Measurements from ENCODE around the gene C3orf62.

Gene C3orf62

GRCh38 chr3:49283997-49284396 lies 7.0 kb upstream of the C3orf62 start:
- Histone ChIP-seq H3K36me3 (replicated peaks) (peaks cover 49% of the 10 kb centered on the region), H3K4me1 (no peaks in the 10 kb centered on the region), H3K4me3 (no peak overlapping the region), H3K9me3 (no peaks in the 10 kb centered on the region), H3K27me3 (ENCODE audit: low read depth) (no peaks in the 10 kb centered on the region)
- in situ Hi-C loops (cut with MboI; ENCODE audit: low sequenced_read_pairs) = no loop called here
- no peak for DNase-seq (ENCODE audit: low spot score in 2 of 2)

GRCh38 chr3:49279376-49279775 lies 2.3 kb upstream of the C3orf62 start:
- no peaks in the 10 kb centered on the region for H3K4me1 ChIP-seq
- no peak overlapping the region for H3K4me3 ChIP-seq
- peaks cover 47% of the 10 kb centered on the region for H3K36me3 ChIP-seq (replicated peaks)
- no peaks in the 10 kb centered on the region for H3K9me3 ChIP-seq
- no peaks in the 10 kb centered on the region for H3K27me3 ChIP-seq (ENCODE audit: low read depth)
- in situ Hi-C loops (cut with MboI; ENCODE audit: low sequenced_read_pairs) = no loop called here
- DNase-seq (ENCODE audit: low spot score in 2 of 2) = no peak

GRCh38 chr3:49278548-49278947 lies 1.5 kb upstream of the C3orf62 start:
- H3K36me3 ChIP-seq (replicated peaks) = peaks cover 39% of the 10 kb centered on the region
- H3K4me3 ChIP-seq = no peak overlapping the region
- H3K9me3 ChIP-seq = no peaks in the 10 kb centered on the region
- H3K27me3 ChIP-seq (ENCODE audit: low read depth) = no peaks in the 10 kb centered on the region
- H3K4me1 ChIP-seq = no peaks in the 10 kb centered on the region
- in situ Hi-C loops (cut with MboI; ENCODE audit: low sequenced_read_pairs) = no loop called here
- DNase-seq (ENCODE audit: low spot score in 2 of 2) = no peak

- no peak for DNase-seq (ENCODE audit: low spot score in 2 of 2)
- peaks cover 34% of the 10 kb centered on the region for H3K36me3 ChIP-seq (replicated peaks)
- no peak overlapping the region for H3K4me3 ChIP-seq
- no peaks in the 10 kb centered on the region for H3K27me3 ChIP-seq (ENCODE audit: low read depth)
- H3K9me3 ChIP-seq = no peaks in the 10 kb centered on the region
- no peaks in the 10 kb centered on the region for H3K4me1 ChIP-seq
- in situ Hi-C loops (cut with MboI; ENCODE audit: low sequenced_read_pairs) = no loop called here
These were observed 347 bp upstream of the C3orf62 start for GRCh38 chr3:49277383-49277775.

DNA sequence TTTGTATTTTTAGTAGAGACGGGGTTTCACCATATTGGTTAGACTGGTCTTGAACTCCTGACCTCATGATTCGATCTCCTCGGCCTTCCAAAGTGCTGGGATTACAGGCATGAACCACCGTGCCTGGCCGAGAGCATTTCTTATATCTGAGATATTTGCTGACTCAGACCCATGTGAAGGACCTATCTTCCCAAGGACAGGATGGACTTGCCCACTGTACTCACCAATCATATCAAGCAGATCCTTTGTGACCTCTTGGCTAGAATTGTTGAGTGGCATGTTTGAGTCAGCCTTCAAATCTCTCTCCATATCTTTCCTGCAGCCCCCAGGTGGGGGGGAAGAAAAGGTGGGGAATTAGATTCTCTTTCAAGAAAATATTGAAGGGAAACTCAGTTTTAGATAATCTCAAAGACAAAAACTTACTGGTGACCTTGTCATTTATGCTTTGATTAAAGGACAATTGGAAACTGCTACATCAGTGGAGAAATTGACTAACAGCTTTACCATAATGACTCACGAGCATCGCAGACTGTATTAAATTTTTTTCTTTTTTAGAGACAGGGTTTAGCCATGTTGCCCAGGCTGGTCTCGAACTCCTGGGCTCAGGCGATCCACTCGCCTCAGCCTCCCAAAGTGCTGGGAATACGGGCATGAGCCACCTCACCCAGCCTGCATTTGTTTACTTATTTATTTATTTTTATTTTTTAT lies 3.1 kb downstream of the C3orf62 start:
- Histone ChIP-seq H3K4me1 (no peaks in the 10 kb centered on the region), H3K9me3 (no peaks in the 10 kb centered on the region), H3K36me3 (replicated peaks) (peaks cover 19% of the 10 kb centered on the region), H3K4me3 (no peak overlapping the region), H3K27me3 (ENCODE audit: low read depth) (no peaks in the 10 kb centered on the region)
- in situ Hi-C loops (cut with MboI; ENCODE audit: low sequenced_read_pairs) = no loop called here
- no peak for DNase-seq (ENCODE audit: low spot score in 2 of 2)

- DNase-seq (ENCODE audit: low spot score in 2 of 2) = no peak
- Histone ChIP-seq H3K36me3 (replicated peaks) (peaks cover under 1% of the 10 kb centered on the region), H3K4me3 (no peak overlapping the region), H3K9me3 (no peaks in the 10 kb centered on the region), H3K4me1 (no peaks in the 10 kb centered on the region), H3K27me3 (ENCODE audit: low read depth) (no peaks in the 10 kb centered on the region)
- in situ Hi-C loops (cut with MboI; ENCODE audit: low sequenced_read_pairs) = no loop called here
These were observed 6.0 kb downstream of the C3orf62 start for GRCh38 chr3:49271047-49271446.

GRCh38 chr3:49270156-49270500 lies 6.9 kb downstream of the C3orf62 start:
- H3K36me3 ChIP-seq (replicated peaks) = no peaks in the 10 kb centered on the region
- DNase-seq (ENCODE audit: low spot score in 2 of 2) = no peak
- in situ Hi-C loops (cut with MboI; ENCODE audit: low sequenced_read_pairs) = no loop called here
- no peaks in the 10 kb centered on the region for H3K4me1 ChIP-seq
- no peak overlapping the region for H3K4me3 ChIP-seq
- H3K9me3 ChIP-seq = no peaks in the 10 kb centered on the region
- H3K27me3 ChIP-seq (ENCODE audit: low read depth) = no peaks in the 10 kb centered on the region

GRCh38 chr3:49269443-49270155 lies 7.4 kb downstream of the C3orf62 start:
- Histone ChIP-seq H3K4me3 (no peak overlapping the region), H3K9me3 (no peaks in the 10 kb centered on the region), H3K27me3 (ENCODE audit: low read depth) (no peaks in the 10 kb centered on the region), H3K36me3 (replicated peaks) (no peaks in the 10 kb centered on the region), H3K4me1 (no peaks in the 10 kb centered on the region)
- in situ Hi-C loops (cut with MboI; ENCODE audit: low sequenced_read_pairs) = no loop called here
- DNase-seq (ENCODE audit: low spot score in 2 of 2) = no peak

DNA sequence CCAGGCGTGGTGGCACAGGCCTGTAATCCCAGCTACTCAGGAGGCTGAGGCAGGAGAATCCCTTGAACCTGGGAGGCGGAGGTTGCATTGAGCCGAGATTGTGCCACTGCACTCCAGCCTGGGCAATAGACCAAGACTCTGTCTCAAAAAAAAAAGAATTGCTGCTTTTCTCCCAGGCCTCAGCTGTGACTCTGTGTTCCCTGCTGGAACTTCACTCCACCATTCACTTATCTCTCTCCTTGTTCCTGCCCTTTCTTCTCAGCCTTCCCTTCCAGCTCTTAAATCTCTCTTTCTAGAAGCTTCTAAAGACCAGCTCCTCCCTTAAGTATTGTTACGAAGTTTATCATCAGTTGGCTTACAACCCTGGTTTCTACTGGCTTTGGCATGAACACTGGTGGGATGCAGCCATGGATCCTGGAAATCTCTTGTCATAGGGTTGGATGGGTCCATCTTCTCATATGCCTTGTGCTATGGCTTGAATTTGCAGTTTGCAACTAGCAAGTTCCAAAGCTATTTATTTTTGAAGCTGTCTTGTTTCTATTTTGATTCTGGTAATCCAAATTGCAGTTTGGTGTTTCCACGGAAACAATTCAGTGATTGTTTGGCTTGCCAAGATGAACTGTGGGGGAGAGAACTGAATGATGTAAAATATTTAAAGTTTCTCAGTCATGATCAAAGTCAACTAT lies 10.5 kb downstream of the C3orf62 start:
- no peak for DNase-seq (ENCODE audit: low spot score in 2 of 2)
- H3K36me3 ChIP-seq (replicated peaks) = no peaks in the 10 kb centered on the region
- H3K4me3 ChIP-seq = no peak overlapping the region
- H3K9me3 ChIP-seq = no peaks in the 10 kb centered on the region
- H3K27me3 ChIP-seq (ENCODE audit: low read depth) = no peaks in the 10 kb centered on the region
- no peaks in the 10 kb centered on the region for H3K4me1 ChIP-seq
- in situ Hi-C loops (cut with MboI; ENCODE audit: low sequenced_read_pairs) = no loop called here

DNA sequence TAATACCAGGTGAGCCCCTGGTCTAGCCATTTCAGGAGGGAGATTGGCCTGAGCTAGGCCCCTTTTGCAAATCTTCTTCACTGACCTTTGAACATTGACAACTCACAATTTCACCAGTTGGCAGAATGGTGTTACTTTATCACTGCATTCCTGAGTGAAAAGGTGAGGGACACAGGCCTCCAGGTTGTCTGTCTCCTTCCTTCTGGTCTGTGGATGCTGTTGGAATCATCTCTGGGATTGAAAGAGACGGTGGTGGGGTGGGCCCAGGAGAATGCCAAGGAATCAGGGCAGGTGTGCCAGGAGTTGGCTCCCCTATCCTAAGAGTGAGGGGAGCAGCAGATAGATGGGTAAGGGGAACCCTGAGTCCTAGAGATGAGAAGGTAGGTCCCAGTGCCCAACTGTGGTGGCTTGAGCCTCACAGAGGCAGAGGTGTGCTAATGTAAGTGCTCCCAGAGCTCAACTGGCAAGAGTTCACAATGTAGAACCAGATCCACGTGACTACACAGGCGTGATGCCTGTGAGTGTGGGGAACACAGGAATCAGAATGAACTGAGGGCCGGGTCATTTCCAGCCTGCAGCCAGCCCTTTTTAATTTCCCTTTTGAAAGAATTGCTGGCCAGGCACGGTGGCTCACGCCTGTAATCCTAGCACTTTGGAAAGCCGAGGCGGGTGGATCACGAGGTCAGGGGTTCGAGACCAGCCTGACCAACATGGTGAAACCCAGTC lies 11.2 kb downstream of the C3orf62 start:
- Histone ChIP-seq H3K4me1 (no peaks in the 10 kb centered on the region), H3K36me3 (replicated peaks) (no peaks in the 10 kb centered on the region), H3K27me3 (ENCODE audit: low read depth) (no peaks in the 10 kb centered on the region), H3K9me3 (no peaks in the 10 kb centered on the region), H3K4me3 (no peak overlapping the region)
- no peak for DNase-seq (ENCODE audit: low spot score in 2 of 2)
- in situ Hi-C loops (cut with MboI; ENCODE audit: low sequenced_read_pairs) = no loop called here

- H3K36me3 ChIP-seq (replicated peaks) = no peaks in the 10 kb centered on the region
- H3K27me3 ChIP-seq (ENCODE audit: low read depth) = no peaks in the 10 kb centered on the region
- no peak for DNase-seq (ENCODE audit: low spot score in 2 of 2)
- no peak overlapping the region for H3K4me3 ChIP-seq
- no peaks in the 10 kb centered on the region for H3K4me1 ChIP-seq
- H3K9me3 ChIP-seq = no peaks in the 10 kb centered on the region
- in situ Hi-C loops (cut with MboI; ENCODE audit: low sequenced_read_pairs) = no loop called here
These were observed 13.7 kb downstream of the C3orf62 start for GRCh38 chr3:49263159-49263889.

DNA sequence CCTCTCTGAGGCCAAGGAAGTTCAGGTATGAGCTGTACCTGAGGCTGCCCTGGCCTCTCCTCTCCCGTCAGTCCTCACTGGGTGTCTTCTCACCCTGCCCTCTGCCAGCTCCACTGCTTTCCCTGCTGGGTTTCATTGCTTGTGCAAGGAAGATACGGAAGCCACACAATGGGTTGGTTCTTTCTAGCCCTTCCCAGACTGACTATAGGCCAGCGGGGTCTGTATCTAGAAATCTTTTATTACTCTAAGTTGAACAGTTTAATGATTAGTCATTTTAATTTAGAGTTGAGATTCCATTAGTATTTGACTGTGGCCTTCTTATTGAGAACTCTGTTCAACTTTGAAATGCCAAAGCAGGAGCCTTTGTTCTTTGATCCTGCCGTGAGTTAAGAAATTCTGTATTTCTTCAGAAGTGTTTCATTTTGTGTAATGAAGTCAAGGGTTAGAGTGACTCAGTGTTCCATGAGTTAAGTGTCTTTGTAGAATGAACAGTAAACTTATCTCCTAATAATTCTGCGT lies 16.2 kb downstream of the C3orf62 start:
- DNase-seq (ENCODE audit: low spot score in 2 of 2) = no peak
- in situ Hi-C loops (cut with MboI; ENCODE audit: low sequenced_read_pairs) = no loop called here
- H3K9me3 ChIP-seq = no peaks in the 10 kb centered on the region

DNA sequence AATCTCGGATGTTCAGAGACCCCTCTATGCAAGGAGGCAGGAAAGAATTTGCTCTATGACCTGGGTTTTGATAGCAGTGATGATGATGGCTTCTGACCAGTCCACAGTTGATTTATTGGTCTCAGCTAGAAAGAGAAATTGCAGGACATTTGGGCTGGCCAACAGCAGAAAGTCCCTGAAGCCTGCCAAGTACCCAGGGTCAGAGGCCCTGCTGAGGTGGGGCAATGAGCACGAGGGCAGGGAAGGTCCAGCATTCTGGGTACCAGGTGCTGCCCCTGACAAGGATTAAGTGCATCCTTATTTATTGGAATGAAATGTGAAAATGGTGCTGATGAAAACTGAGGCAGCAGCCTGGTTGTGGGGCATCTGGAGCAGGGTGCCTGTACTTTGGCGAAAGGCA lies 19.8 kb downstream of the C3orf62 start:
- no peak overlapping the region for H3K4me3 ChIP-seq

More for the DNA sequence above, 16.2 kb downstream of the C3orf62 start:
- Histone ChIP-seq H3K4me1 (no peaks in the 10 kb centered on the region), H3K36me3 (replicated peaks) (no peaks in the 10 kb centered on the region), H3K4me3 (no peak overlapping the region), H3K27me3 (ENCODE audit: low read depth) (no peaks in the 10 kb centered on the region)

More for the DNA sequence above, 19.8 kb downstream of the C3orf62 start:
- in situ Hi-C loops (cut with MboI; ENCODE audit: low sequenced_read_pairs) = no loop called here
- Histone ChIP-seq H3K36me3 (replicated peaks) (no peaks in the 10 kb centered on the region), H3K9me3 (no peaks in the 10 kb centered on the region), H3K27me3 (ENCODE audit: low read depth) (no peaks in the 10 kb centered on the region), H3K4me1 (no peaks in the 10 kb centered on the region)
- DNase-seq (ENCODE audit: low spot score in 2 of 2) = no peak

Data from HAP-1 (cell line).